ENCODE data around the gene SLC9A6.

SLC9A6 gene

GRCh38 chrX:136051611-136052010, 66.4 kb downstream of the SLC9A6 start:
- no peaks in the 10 kb centered on the region for H3K36me3 ChIP-seq (ENCODE audit: low read depth)
- no peak for TF ChIP-seq CTCF (IDR thresholded peaks at IDR 0.05; ENCODE audit: poor library complexity, severe bottlenecking)
- H3K27ac ChIP-seq (ENCODE audit: poor library complexity, severe bottlenecking): no peak overlapping the region
- peaks cover 11% of the 10 kb centered on the region for H3K4me1 ChIP-seq (ENCODE audit: insufficient read depth, poor library complexity, severe bottlenecking)
- ATAC-seq (ENCODE audit: low read depth) (no peak), DNase-seq (ENCODE audit: low spot score) (no peak)
- H3K27me3 ChIP-seq (ENCODE audit: insufficient read depth, poor library complexity, severe bottlenecking): no peaks in the 10 kb centered on the region
- H3K9me3 ChIP-seq (ENCODE audit: severe bottlenecking): no peaks in the 10 kb centered on the region
- H3K4me3 ChIP-seq (ENCODE audit: severe bottlenecking): no peak overlapping the region

GRCh38 chrX:136055651-136056221, 70.5 kb downstream of the SLC9A6 start:
- Histone ChIP-seq H3K27ac (ENCODE audit: poor library complexity, severe bottlenecking) (no peak overlapping the region), H3K9me3 (ENCODE audit: severe bottlenecking) (no peaks in the 10 kb centered on the region), H3K27me3 (ENCODE audit: insufficient read depth, poor library complexity, severe bottlenecking) (no peaks in the 10 kb centered on the region), H3K36me3 (ENCODE audit: low read depth) (no peaks in the 10 kb centered on the region), H3K4me3 (ENCODE audit: severe bottlenecking) (no peak overlapping the region), H3K4me1 (ENCODE audit: insufficient read depth, poor library complexity, severe bottlenecking) (no peaks in the 10 kb centered on the region)
- DNase-seq (ENCODE audit: low spot score): no peak
- ATAC-seq (ENCODE audit: low read depth): no peak; the same call in 2 of the 3 replicates
- TF ChIP-seq CTCF (IDR thresholded peaks at IDR 0.05; ENCODE audit: poor library complexity, severe bottlenecking): no peak

- DNase-seq (ENCODE audit: low spot score): no peak
- no peak overlapping the region for H3K27ac ChIP-seq (ENCODE audit: poor library complexity, severe bottlenecking)
- no peaks in the 10 kb centered on the region for H3K27me3 ChIP-seq (ENCODE audit: insufficient read depth, poor library complexity, severe bottlenecking)
Measured at GRCh38 chrX:136057567-136057966, 72.3 kb downstream of the SLC9A6 start.

GRCh38 chrX:136059350-136059749, 74.1 kb downstream of the SLC9A6 start:
- ATAC-seq (ENCODE audit: low read depth) (no peak), DNase-seq (ENCODE audit: low spot score) (no peak)
- H3K27ac ChIP-seq (ENCODE audit: poor library complexity, severe bottlenecking): no peak overlapping the region
- no peaks in the 10 kb centered on the region for H3K27me3 ChIP-seq (ENCODE audit: insufficient read depth, poor library complexity, severe bottlenecking)
- no peak overlapping the region for H3K4me3 ChIP-seq (ENCODE audit: severe bottlenecking)
- H3K9me3 ChIP-seq (ENCODE audit: severe bottlenecking): no peaks in the 10 kb centered on the region
- peaks cover 10% of the 10 kb centered on the region for H3K4me1 ChIP-seq (ENCODE audit: insufficient read depth, poor library complexity, severe bottlenecking)
- TF ChIP-seq CTCF (IDR thresholded peaks at IDR 0.05; ENCODE audit: poor library complexity, severe bottlenecking): no peak
- no peaks in the 10 kb centered on the region for H3K36me3 ChIP-seq (ENCODE audit: low read depth)

More at GRCh38 chrX:136057567-136057966, 72.3 kb downstream of the SLC9A6 start:
- H3K36me3 ChIP-seq (ENCODE audit: low read depth): no peaks in the 10 kb centered on the region
- no peaks in the 10 kb centered on the region for H3K4me1 ChIP-seq (ENCODE audit: insufficient read depth, poor library complexity, severe bottlenecking)
- ATAC-seq (ENCODE audit: low read depth): no peak
- no peaks in the 10 kb centered on the region for H3K9me3 ChIP-seq (ENCODE audit: severe bottlenecking)
- TF ChIP-seq CTCF (IDR thresholded peaks at IDR 0.05; ENCODE audit: poor library complexity, severe bottlenecking): no peak
- no peak overlapping the region for H3K4me3 ChIP-seq (ENCODE audit: severe bottlenecking)

GRCh38 chrX:136061286-136061685, 76.1 kb downstream of the SLC9A6 start:
- Histone ChIP-seq H3K4me3 (ENCODE audit: severe bottlenecking) (no peak overlapping the region), H3K27ac (ENCODE audit: poor library complexity, severe bottlenecking) (no peak overlapping the region), H3K4me1 (ENCODE audit: insufficient read depth, poor library complexity, severe bottlenecking) (peaks cover 22% of the 10 kb centered on the region), H3K9me3 (ENCODE audit: severe bottlenecking) (no peaks in the 10 kb centered on the region), H3K36me3 (ENCODE audit: low read depth) (no peaks in the 10 kb centered on the region), H3K27me3 (ENCODE audit: insufficient read depth, poor library complexity, severe bottlenecking) (no peaks in the 10 kb centered on the region)
- TF ChIP-seq CTCF (IDR thresholded peaks at IDR 0.05; ENCODE audit: poor library complexity, severe bottlenecking): no peak
- DNase-seq (ENCODE audit: low spot score) (no peak), ATAC-seq (ENCODE audit: low read depth) (no peak)
